HG03442 (cell line): ENCODE results near the gene OPHN1.
"Not testable (repeated sequence)": the region's sequence is repeated elsewhere in the genome, so short reads cannot be mapped to it uniquely, and the experiment has no call there.

Source experiments
- ATAC-seq: cut with Tn5 transposase; IDR thresholded peaks from one replicate; pipeline ENCODE4 v1.9.1; 2021; ENCODE audit warnings: mild to moderate bottlenecking, moderate library complexity; ENCODE audit not compliant: unreplicated experiment

OPHN1 gene

DNA sequence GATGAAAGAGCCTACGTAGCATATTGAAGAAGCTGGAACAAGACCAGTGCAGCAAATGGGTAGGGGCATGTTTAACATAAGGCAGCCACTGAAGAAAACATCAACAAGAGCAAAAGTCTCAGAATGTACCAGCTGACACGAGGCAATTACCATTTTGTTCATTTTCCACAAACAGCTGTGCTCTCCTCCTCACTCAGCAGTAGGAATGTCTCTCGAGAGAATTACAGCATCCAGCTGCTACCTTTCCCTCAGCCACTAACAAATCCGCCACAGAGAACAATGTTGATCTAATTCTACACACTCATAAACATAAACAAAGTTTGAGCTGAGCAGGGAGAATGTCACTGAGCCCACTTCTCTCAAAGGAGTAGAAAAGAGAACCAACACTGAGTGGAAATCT is 68.0 kb downstream of the OPHN1 start:
- no peak for ATAC-seq

GRCh38 chrX:68363984-68364383 is 69.3 kb downstream of the OPHN1 start:
- no peak for ATAC-seq

DNA sequence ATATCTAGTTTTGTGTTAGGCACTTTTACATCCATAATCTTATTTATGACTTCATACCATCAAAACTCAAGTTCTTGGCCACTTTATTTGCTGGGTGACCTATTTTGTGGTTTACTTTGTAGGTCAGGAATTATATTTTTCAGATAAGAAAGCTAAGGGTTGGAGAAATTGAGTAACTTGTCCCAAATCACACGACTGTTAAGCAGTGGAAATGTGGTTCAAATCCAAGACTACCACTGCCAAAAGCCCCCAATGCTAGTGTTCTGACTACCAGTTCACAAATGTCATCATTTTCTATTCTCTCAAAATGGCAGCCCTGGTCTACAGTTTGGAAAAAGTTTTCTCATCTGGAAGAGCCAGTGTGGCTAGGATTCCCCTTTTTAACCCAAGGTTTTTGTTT is 74.6 kb downstream of the OPHN1 start:
- ATAC-seq: no peak

GRCh38 chrX:68355629-68355920 is 77.7 kb downstream of the OPHN1 start:
- ATAC-seq: no peak

DNA sequence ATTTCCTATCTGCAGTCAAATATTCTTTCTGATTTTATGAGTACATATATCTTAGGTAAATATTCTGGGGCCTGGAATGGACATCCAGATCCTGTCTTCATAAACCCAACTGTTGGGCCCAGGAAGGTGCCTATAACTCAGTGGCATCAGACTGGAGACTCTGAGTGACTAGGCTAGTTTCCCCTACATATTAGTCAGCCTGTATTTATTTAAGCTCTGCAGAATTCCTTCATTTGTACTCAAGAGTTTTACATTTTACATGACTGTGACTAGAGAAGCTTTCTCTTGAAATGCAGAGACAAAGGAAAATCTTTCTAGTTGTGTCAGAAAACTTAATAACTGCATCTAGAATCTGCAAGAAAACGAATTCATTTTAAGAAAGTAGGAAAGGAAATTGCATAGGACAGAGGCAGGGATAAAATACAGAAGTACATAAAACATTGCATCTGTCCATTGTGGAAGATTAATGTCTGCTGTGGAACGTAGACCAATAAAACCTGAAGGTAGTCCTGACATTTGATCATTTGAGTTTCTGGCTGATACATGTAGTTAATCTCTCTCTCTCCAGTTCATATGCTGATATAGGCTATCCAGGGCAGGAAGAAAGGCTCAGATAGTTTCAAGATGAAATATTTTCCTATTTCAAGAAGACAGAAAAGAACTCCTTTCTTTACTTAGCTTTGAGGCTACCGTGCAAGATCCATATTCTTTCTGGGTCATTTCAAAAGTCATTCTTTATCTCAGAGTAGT is 78.2 kb downstream of the OPHN1 start:
- ATAC-seq: no peak

DNA sequence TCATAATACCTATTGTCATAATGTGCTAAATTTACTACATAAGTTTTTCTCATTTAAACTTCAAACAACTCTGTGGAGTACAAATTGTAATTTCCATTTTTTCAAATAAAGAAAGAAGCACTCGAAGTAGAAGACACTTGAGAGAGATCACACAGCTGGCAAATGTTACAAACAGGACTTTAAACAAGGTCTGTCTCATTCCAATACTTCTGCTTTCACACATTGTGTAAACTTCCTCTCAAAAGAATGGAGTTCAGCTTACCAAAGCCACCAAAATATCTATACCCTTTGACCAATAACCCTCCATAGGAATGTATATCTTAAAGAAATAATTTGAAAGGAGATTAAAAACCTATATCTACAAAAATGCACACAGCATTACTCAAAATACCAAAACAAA is 88.3 kb downstream of the OPHN1 start:
- no peak for ATAC-seq

DNA sequence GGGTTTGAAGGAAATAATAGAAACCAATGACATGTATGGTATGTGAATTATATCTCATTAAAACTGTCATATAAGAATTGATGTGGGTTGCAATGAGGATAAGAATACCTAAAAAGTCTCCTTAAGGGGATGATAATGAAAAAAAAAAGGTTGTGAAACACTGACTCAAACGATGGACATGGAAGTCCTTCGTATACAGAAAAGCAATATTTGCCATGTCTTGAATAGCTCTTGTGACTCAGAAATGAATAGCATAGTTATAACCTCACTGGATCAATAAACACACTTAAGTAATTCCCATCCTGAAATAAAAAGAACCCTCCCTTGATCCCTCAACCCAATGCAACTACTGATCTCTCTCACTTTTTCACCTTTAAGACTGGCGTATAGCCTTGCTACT is 89.7 kb downstream of the OPHN1 start:
- ATAC-seq: no peak

GRCh38 chrX:68332201-68332731 is 101.0 kb downstream of the OPHN1 start:
- ATAC-seq: no peak

DNA sequence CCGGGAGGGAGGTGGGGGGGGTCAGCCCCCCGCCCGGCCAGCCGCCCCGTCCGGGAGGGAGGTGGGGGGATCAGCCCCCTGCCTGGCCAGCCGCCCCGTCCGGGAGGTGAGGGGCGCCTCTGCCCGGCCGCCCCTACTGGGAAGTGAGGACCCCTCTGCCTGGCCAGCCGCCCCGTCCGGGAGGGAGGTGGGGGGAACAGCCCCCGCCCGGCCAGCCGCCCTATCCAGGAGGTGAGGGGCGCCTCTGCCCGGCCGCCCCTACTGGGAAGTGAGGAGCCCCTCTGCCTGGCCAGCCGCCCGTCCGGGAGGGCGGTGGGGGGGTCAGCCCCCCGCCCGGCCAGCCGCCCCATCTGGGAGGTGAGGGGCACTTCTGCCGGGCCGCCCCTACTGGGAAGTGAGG is 106.5 kb downstream of the OPHN1 start:
- ATAC-seq: not testable (repeated sequence)

- no peak for ATAC-seq
These were observed 125.5 kb downstream of the OPHN1 start for GRCh38 chrX:68307769-68308168.

GRCh38 chrX:68304602-68305001 is 128.7 kb downstream of the OPHN1 start:
- ATAC-seq: no peak

DNA sequence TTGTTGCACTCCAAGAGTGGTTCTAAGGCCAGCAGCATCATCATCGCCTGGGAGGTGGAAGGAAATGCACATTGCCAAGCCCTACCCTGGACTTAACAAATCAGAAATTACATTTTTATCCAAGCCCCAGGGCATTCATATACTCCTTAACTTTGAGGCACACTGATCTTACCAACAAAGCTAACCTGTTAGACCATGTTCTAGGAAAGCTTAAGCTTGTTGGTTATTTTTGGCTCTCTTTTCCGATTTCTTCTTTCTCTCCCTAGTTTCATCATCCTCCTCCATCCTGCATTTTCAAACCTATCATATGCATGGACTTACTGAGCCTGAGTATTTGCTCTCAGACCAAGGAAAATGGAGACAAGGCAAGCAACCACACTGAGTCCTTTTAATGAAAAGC is 133.4 kb downstream of the OPHN1 start:
- ATAC-seq: no peak

DNA sequence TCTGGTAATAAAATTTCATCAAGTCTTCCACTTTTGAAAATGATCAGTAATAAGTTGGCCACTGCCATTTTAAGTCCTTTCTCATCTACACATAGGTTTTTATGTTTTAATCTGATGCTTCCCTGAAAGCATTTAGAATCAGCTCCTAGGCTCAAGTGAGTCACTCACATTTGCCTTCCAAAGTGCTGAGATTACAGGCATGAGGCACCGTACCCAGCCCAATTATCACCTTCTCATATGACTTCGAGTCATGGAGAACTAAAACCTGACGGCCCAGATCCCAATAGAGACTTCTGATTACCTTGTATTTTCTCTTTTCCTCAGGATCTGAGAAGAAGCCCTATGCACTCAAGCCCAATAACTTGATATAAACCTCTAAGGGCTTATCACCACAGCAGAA is 140.8 kb downstream of the OPHN1 start:
- ATAC-seq: no peak

- ATAC-seq: no peak
These were observed 145.2 kb downstream of the OPHN1 start for GRCh38 chrX:68288127-68288526.

GRCh38 chrX:68287419-68287818 is 145.9 kb downstream of the OPHN1 start:
- ATAC-seq: no peak

DNA sequence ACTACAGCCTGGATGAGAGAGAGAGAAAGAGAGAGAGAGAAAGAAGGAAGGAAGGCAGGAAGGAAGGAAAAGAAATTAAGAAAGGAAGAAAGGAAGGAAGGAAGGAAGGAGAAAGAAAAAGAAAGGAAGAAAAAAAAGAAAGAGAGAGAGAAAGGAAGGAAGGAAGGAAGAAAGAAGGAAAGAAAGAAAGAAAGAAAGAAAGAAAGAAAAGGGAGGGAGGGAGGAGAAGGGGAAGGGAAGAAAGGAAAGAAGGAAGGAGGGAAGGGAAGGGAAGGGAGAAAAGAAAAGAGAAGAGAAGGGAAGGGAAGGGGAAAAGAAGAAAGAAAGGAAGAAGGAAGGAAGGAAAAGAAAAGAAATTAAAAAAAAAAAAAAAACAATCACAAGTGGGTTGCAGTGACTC is 146.3 kb downstream of the OPHN1 start:
- no peak for ATAC-seq

- no peak for ATAC-seq
These were observed 147.2 kb downstream of the OPHN1 start for GRCh38 chrX:68286076-68286475.

GRCh38 chrX:68284281-68284904 is 148.9 kb downstream of the OPHN1 start:
- ATAC-seq: no peak

GRCh38 chrX:68273887-68274286 is 159.4 kb downstream of the OPHN1 start:
- ATAC-seq: no peak

- ATAC-seq: not testable (repeated sequence)
These were observed 168.5 kb downstream of the OPHN1 start for GRCh38 chrX:68264793-68265192.

GRCh38 chrX:68261060-68261672 is 172.1 kb downstream of the OPHN1 start:
- no peak for ATAC-seq

DNA sequence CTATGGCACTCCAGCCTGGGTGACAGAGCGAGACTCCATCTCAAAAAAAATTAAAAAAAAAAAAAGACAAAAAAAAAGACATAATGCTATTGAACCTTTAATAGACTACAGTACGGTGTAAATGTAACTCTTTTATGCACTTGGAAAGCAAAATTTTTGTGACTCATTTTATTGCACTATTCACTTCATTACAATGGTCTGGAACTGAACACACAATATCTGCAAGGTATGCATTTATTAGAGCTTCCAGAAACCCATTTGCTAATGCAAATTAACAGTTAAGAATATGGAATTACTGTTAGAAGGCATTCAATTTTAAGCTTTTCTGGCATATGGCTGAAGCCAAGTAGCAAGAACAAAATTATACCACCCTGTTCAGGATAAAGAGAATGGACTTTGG is 176.3 kb downstream of the OPHN1 start:
- no peak for ATAC-seq
